Endothelial cell of umbilical vein (primary cell): ENCODE results near the gene HAVCR2.

Experiments
- CTCF ChIP-seq, 2 donors: IDR thresholded peaks; 1 replicate in 1 of 2; 2 replicates in 1 of 2; pipeline ENCODE4 v1.5.1; 2011; ENCODE audit warnings: low read length in 2 of 2, mild to moderate bottlenecking in 2 of 2, moderate library complexity in 2 of 2, control low read depth in 1 of 2, inconsistent platforms in 1 of 2, low read depth in 1 of 2; ENCODE audit not compliant: insufficient read depth in 1 of 2; ENCODE audit errors: extremely low read depth in 1 of 2
- MAX ChIP-seq: IDR thresholded peaks from 2 replicates; pipeline ENCODE4 v1.6.1; 2011; ENCODE audit not compliant: insufficient read depth, insufficient read length
- POLR2AphosphoS5 ChIP-seq: IDR thresholded peaks from 2 replicates; pipeline ENCODE4 v1.6.1; 2012; ENCODE audit warnings: low read depth, mild to moderate bottlenecking, control low read depth, low read length, moderate library complexity; ENCODE audit not compliant: insufficient read depth

- TF ChIP-seq MAX: no peak
- no peak for TF ChIP-seq CTCF (IDR thresholded peaks at IDR 0.05; ENCODE audit: extremely low read depth in 1 of 2, insufficient read depth in 1 of 2, low read depth in 1 of 2, low read length in 2 of 2)
- TF ChIP-seq POLR2AphosphoS5: no peak
Measured at GRCh38 chr5:157106630-157107461, 2.0 kb downstream of the HAVCR2 start.
